T-cell (primary cell): ENCODE results near the gene TMPRSS2. TPM values are rescaled to one million over a fixed set of nuclear protein-coding genes. Genes with fewer than 3 reads are reported as not detected.

ENCODE experiments used
- ATAC-seq, 4 experiments: fragments of 200-7000 bp in 3 of 4; fragments of 150-1000 bp in 1 of 4; cut with Tn5 transposase; replicated peaks in 1 of 4; 1 replicate in 3 of 4; 2 replicates in 1 of 4; pipeline ENCODE4 v1.10.0; 2021; ENCODE audit warnings: moderate library complexity in 3 of 4, mild to moderate bottlenecking in 2 of 4, moderate number of reproducible peaks in 1 of 4
- CTCF ChIA-PET, 2 donors: fragments of 300-600 bp; sonication (Branson Sonifier 250); formaldehyde crosslinking; loops; one replicate each; lab custom pipeline; 2022; ENCODE audit warnings: antibody characterized with exemption in 2 of 2; lab: Charles Lee
- POLR2A ChIA-PET, 2 donors: fragments of 300-600 bp; sonication (Branson Sonifier 250); formaldehyde crosslinking; loops; one replicate each; lab custom pipeline; 2022; ENCODE audit warnings: antibody characterized with exemption in 2 of 2; lab: Charles Lee
- DNase-seq, 35 experiments: peaks; one replicate each; pipeline versions ENCODE4 v3.0.0 to v3.0.0-alpha.2; 2013 to 2023
- H3K27ac ChIP-seq: one replicate; pipeline ENCODE4 v1.5.1; 2013; ENCODE audit warnings: low read length
- H3K27me3 ChIP-seq, 2 experiments: replicated peaks in 1 of 2; 1 replicate in 1 of 2; 2 replicates in 1 of 2; pipeline versions ENCODE4 v1.6.1 to v1.7.0; 2013; ENCODE audit warnings: low read length in 1 of 2, mixed read lengths in 1 of 2; ENCODE audit not compliant: control insufficient read depth in 2 of 2, insufficient read depth in 2 of 2; ENCODE audit errors: extremely low read depth in 1 of 2
- H3K36me3 ChIP-seq, 2 donors: 1 replicate in 1 of 2; 2 replicates in 1 of 2; pipeline versions ENCODE4 v1.6.1 to v1.7.0; 2013; ENCODE audit warnings: low read length in 1 of 2; ENCODE audit not compliant: control insufficient read depth in 2 of 2, insufficient read depth in 1 of 2; ENCODE audit errors: extremely low read depth in 1 of 2
- H3K4me1 ChIP-seq, 2 experiments: 1 replicate in 1 of 2; 2 replicates in 1 of 2; pipeline versions ENCODE4 v1.6.1 to v1.7.0; 2013; ENCODE audit warnings: low read length in 2 of 2, mixed read lengths in 1 of 2; ENCODE audit not compliant: insufficient read depth in 2 of 2, control insufficient read depth in 1 of 2; ENCODE audit errors: extremely low read depth in 1 of 2
- H3K4me3 ChIP-seq, 2 donors: 1 replicate in 1 of 2; 2 replicates in 1 of 2; pipeline versions ENCODE4 v1.5.1 to v1.7.0; 2013; ENCODE audit warnings: mild to moderate bottlenecking in 2 of 2, low read length in 1 of 2, moderate library complexity in 1 of 2; ENCODE audit not compliant: control insufficient read depth in 1 of 2; ENCODE audit errors: extremely low read depth in 1 of 2
- H3K9me3 ChIP-seq: 2 replicates; pipeline ENCODE4 v1.7.0; 2013
- H3K27ac Mint-ChIP-seq, 2 donors: one replicate each; pipeline ENCODE4 v1.8.0; 2020 to 2021; ENCODE audit warnings: mild to moderate bottlenecking in 2 of 2, mixed read lengths in 2 of 2
- H3K27me3 Mint-ChIP-seq, 2 donors: one replicate each; pipeline ENCODE4 v1.8.0; 2021 to 2022; ENCODE audit warnings: mixed read lengths in 2 of 2
- H3K36me3 Mint-ChIP-seq: one replicate; pipeline ENCODE4 v1.8.0; 2021; ENCODE audit warnings: mixed read lengths
- H3K4me1 Mint-ChIP-seq, 3 donors: one replicate each; pipeline ENCODE4 v1.8.0; 2020 to 2022; ENCODE audit warnings: mixed read lengths in 3 of 3, mild to moderate bottlenecking in 1 of 3
- H3K4me3 Mint-ChIP-seq, 3 donors: one replicate each; pipeline ENCODE4 v1.8.0; 2020 to 2022; ENCODE audit warnings: mild to moderate bottlenecking in 3 of 3, mixed read lengths in 3 of 3, moderate library complexity in 3 of 3
- H3K9me3 Mint-ChIP-seq, 3 donors: one replicate each; pipeline ENCODE4 v1.8.0; 2020 to 2022; ENCODE audit warnings: mixed read lengths in 3 of 3
- WGBS: methylation state at CpG from one replicate; pipeline ENCODE4 v1.1.5; 2013; ENCODE audit warnings: missing lambda C conversion rate; ENCODE audit not compliant: insufficient coverage; 5-methylcytosine and 5-hydroxymethylcytosine counted together
- total RNA-seq, 35 experiments: library from RNA in 6 of 35; stranded (reverse) in 6 of 35; fragments of 120-200 nt in 1 of 35; gene quantifications; one replicate each; pipeline versions ENCODE4 v1.2.1 to v1.2.4 and lab custom pipeline; 2013 to 2026

Gene TMPRSS2
- total RNA-seq, 5 donors from 2014 or later (not counting 1 experiment from before 2014, with no cell fraction given) = 0.35 to 0.73 (median 0.53) TPM; not detected in 2

DNA sequence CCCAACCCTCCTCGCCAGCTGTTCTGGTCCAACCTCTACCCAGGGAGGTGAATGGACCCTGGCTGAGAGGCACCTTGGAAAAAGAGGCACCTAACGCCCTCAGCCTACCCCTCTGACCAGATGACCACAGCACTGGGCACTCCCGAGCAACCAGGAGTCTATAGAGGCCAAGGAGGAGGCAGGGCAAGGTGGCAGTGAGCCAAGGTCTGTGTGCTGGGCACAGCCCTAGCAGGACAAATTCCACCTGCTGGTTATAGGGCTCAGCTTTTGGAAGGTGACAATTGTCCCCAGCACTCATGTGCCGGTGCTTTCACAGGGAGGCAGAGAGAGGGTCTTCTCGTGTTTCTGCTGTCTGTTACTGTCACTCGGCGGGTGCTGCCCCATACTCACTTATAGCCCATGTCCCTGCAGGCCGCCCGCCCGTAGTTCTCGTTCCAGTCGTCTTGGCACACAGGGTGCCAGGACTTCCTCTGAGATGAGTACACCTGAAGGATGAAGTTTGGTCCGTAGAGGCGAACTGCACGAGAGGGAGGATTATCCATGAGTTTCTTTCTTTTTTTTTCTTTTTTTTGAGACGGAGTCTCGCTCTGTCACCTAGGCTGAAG, 27.8 kb downstream of the TMPRSS2 start:
- no peaks in the 10 kb centered on the region for H3K36me3 Mint-ChIP-seq

DNA sequence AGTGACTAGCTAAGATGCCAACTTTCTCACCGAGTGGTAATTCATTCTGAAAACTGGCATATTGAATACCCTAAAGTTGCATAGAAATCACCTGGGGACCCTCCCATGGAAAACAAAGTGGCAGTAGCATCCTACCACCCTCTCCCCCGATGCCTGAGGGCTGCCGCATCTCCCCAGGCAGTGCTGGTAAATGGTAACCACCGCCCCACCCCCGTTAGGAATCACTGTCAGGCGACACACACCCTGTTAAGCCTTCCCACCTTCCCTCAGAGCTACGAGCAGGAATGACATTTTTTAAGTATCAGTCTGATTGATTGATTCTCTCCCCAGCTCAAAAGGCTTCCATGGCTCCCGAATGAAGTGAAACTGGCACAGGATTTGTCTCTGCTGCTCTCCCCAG, 28.3 kb downstream of the TMPRSS2 start:
- Histone ChIP-seq H3K4me3 (no peak overlapping the region), H3K9me3 (no peaks in the 10 kb centered on the region), H3K27me3 (peaks cover 0 to 17% of the 10 kb centered on the region in 2 experiments), H3K4me1 (no peaks in the 10 kb centered on the region), H3K27ac (no peak overlapping the region), H3K36me3 (no peaks in the 10 kb centered on the region)
- H3K27ac Mint-ChIP-seq = no peak overlapping the region
- H3K9me3 Mint-ChIP-seq = no peaks in the 10 kb centered on the region
- peaks cover 10 to 14% of the 10 kb centered on the region in 2 donors for H3K27me3 Mint-ChIP-seq
- peaks cover 0 to 6% (median 3%) of the 10 kb centered on the region in 3 donors for H3K4me1 Mint-ChIP-seq
- ATAC-seq = no peak
- 73% methylated on average over 5 of the region's 8 CpGs for WGBS
- H3K4me3 Mint-ChIP-seq = no peak overlapping the region
- CTCF ChIA-PET = no interaction called here
- no peaks in the 10 kb centered on the region for H3K36me3 Mint-ChIP-seq
- POLR2A ChIA-PET = no interaction called here
- DNase-seq = no peak

More for the DNA sequence above, 27.8 kb downstream of the TMPRSS2 start:
- Histone ChIP-seq H3K4me1 (no peaks in the 10 kb centered on the region), H3K9me3 (no peaks in the 10 kb centered on the region), H3K27me3 (peaks cover 0 to 17% of the 10 kb centered on the region in 2 experiments), H3K36me3 (no peaks in the 10 kb centered on the region), H3K27ac (no peak overlapping the region), H3K4me3 (no peak overlapping the region)
- H3K4me1 Mint-ChIP-seq = peaks cover 0 to 6% (median 3%) of the 10 kb centered on the region in 3 donors
- H3K27ac Mint-ChIP-seq = no peak overlapping the region
- no peaks in the 10 kb centered on the region for H3K9me3 Mint-ChIP-seq
- POLR2A ChIA-PET = no interaction called here
- 87% methylated on average over 3 of the region's 17 CpGs for WGBS
- H3K4me3 Mint-ChIP-seq = no peak overlapping the region
- CTCF ChIA-PET = no interaction called here
- DNase-seq (no peak), ATAC-seq (no peak)
- peaks cover 10 to 14% of the 10 kb centered on the region in 2 donors for H3K27me3 Mint-ChIP-seq

DNA sequence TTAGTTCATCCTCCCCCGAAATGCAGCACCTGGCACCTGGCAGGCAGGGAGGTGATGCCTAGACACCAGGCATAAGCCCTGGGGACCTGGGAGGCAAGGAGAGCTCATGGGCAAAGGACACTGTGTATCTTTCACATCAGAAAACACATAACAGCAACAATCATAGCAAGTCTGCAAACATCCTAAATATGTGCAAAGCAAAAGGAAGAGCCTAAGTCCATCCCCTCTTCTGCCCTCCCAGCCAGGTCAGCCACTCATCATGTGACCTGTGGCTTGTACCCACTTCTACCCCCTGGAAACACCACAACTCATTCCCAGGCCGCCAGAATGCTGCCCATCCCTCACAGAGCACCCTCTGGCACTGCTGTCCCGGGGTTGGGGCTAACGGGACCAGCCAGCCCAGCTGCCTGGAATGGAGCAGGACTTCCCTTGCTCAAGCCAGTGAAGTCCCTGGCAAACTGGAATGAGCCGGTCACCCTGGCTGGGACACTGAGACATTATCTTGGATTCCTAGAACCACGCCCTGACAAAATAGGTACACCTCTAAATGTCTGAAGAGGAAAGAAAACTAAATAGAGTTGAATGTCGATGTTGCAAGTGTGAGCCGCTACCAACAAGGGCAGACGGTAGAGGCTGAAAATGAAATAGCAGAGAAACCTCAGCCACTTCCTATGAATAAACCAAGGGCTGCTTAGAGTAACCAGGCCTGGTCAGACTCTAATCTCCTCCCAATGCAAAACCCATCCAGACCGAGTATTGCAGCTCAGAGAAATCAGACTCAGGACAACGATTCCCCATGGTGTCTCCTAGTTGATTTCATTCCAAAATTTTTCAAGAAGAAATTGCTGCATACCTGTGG, 29.4 kb downstream of the TMPRSS2 start:
- DNase-seq = no peak
- H3K9me3 ChIP-seq = no peaks in the 10 kb centered on the region
- H3K27ac ChIP-seq = no peak overlapping the region
- Mint-ChIP-seq H3K4me1 (peaks cover 0 to 6% (median 3%) of the 10 kb centered on the region in 3 donors), H3K27me3 (peaks cover 10 to 14% of the 10 kb centered on the region in 2 donors), H3K9me3 (no peaks in the 10 kb centered on the region), H3K36me3 (no peaks in the 10 kb centered on the region), H3K4me3 (no peak overlapping the region), H3K27ac (no peak overlapping the region)
- POLR2A ChIA-PET = no interaction called here
- WGBS = 72% methylated on average over 8 of the region's 11 CpGs
- CTCF ChIA-PET = no interaction called here
- no peaks in the 10 kb centered on the region for H3K36me3 ChIP-seq
- peaks cover 0 to 15% of the 10 kb centered on the region in 2 experiments for H3K27me3 ChIP-seq
- no peak for ATAC-seq
- H3K4me1 ChIP-seq = no peaks in the 10 kb centered on the region
- no peak overlapping the region for H3K4me3 ChIP-seq

DNA sequence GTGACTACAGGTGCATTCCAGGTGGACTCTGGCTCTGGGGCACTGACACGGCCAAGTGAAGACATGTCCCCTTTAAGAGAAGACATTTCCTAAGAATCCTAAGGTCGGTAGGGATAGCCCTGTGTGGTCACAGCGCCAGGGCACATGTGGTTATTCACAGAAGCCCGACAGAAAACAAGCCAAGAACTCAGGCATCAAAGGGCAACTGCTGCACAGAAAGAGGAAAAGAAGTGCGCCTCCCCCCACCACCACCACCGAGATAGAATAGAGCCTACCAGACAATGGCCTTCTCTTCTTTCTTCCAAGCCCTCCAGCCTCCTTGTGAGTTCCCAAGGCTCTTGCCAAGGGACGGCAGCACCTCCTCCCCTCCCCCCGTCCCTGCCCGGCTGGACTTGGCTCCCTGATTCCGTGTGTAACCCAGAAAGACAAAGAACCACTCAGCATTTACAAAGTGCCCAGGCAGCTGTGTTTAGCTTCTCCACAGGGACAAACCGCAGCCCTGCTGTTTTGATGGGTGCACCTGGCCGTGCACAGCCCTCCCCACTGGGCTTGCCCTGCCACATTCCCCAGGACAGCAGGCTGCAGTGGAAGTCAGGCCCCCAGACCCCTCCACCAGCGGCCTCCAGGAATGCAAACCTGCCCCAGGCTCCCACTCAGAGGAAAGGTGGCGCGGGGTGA, 30.2 kb downstream of the TMPRSS2 start:
- H3K36me3 Mint-ChIP-seq = no peaks in the 10 kb centered on the region
- Histone ChIP-seq H3K4me3 (no peak overlapping the region), H3K36me3 (no peaks in the 10 kb centered on the region), H3K27me3 (peaks cover 0 to 21% of the 10 kb centered on the region in 2 experiments), H3K27ac (no peak overlapping the region), H3K4me1 (no peaks in the 10 kb centered on the region), H3K9me3 (no peaks in the 10 kb centered on the region)
- H3K9me3 Mint-ChIP-seq = no peaks in the 10 kb centered on the region
- ChIA-PET POLR2A (interaction anchor here in 1 of 2 donors (0.6 kb wide), 1 partner anchor 444 kb away, joined by 4 read pairs; no protein-coding TSS in a partner anchor), CTCF (no interaction called here)
- H3K4me1 Mint-ChIP-seq = peaks cover 0 to 6% (median 3%) of the 10 kb centered on the region in 3 donors
- H3K27me3 Mint-ChIP-seq = peaks cover 8 to 12% of the 10 kb centered on the region in 2 donors
- DNase-seq (no peak), ATAC-seq (no peak)
- H3K27ac Mint-ChIP-seq = no peak overlapping the region
- 36% methylated on average over 12 of the region's 15 CpGs for WGBS
- no peak overlapping the region for H3K4me3 Mint-ChIP-seq

DNA sequence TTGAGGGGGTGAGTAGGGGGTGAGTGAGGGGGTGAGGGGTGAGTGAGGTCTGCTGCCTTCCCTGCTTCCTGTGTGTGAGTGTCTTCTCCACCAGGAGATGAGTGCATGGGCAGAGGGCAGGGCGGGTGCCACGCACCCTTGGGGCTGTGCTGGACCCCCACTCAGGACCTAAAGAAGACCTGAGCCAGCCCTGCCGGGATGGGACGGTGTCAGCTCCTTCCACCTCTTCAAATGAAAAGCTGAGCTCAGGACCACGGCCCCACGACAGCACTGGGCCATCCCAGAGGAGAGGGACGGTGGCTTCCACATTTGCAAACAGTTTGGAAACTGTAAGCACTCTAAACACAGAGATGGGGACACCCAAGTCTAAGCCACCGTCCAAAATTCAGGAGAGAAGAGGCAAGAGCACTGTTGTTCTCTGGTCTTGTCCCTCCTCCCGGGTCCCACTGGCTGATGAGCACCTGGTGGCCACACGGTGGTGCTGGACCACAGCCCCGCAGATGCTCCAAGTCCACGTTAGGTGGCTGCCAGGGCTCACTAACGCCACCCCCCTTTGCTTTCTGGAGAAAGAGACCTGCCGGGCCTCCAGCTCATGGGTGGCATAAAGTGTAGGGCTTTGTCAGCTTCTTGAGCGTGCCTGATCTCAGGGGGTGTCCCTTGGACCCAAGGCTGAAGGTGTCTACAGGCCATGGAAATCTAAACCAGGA, 32.1 kb downstream of the TMPRSS2 start:
- 83% methylated on average over 12 of the region's 15 CpGs for WGBS
- H3K27me3 ChIP-seq = peaks cover 0 to 40% of the 10 kb centered on the region in 2 experiments
- H3K9me3 Mint-ChIP-seq = no peaks in the 10 kb centered on the region
- no peak overlapping the region for H3K27ac Mint-ChIP-seq
- no peaks in the 10 kb centered on the region for H3K9me3 ChIP-seq
- H3K4me3 Mint-ChIP-seq = no peak overlapping the region
- ChIA-PET POLR2A (no interaction called here), CTCF (no interaction called here)
- DNase-seq (no peak), ATAC-seq (no peak)
- no peak overlapping the region for H3K4me3 ChIP-seq
- H3K4me1 ChIP-seq = no peaks in the 10 kb centered on the region
- H3K4me1 Mint-ChIP-seq = peaks cover 0 to 6% (median 3%) of the 10 kb centered on the region in 3 donors
- no peaks in the 10 kb centered on the region for H3K36me3 Mint-ChIP-seq
- peaks cover 9 to 20% of the 10 kb centered on the region in 2 donors for H3K27me3 Mint-ChIP-seq
- H3K36me3 ChIP-seq = no peaks in the 10 kb centered on the region
- H3K27ac ChIP-seq = no peak overlapping the region
